K562 (cell line): Measurements from ENCODE around the gene CYLD.

Experiments
- EZH2 ChIP-seq: IDR thresholded peaks from 2 replicates; pipeline ENCODE4 v1.6.1; 2012; ENCODE audit warnings: low read depth, mild to moderate bottlenecking, inconsistent platforms, low read length, borderline replicate concordance
- MAZ ChIP-seq, 2 experiments: fragments of 450-650 bp in 1 of 2; sonication (generic) in 1 of 2; formaldehyde crosslinking; IDR thresholded peaks in 1 of 2; conservative IDR thresholded peaks in 1 of 2; 2 replicates each; pipeline versions ENCODE4 v1.4.0 to v1.5.0; 2020; ENCODE audit warnings: mild to moderate bottlenecking in 1 of 2, missing genetic modification reagents in 1 of 2
- ZSCAN29 ChIP-seq: fragments of 450-650 bp; IDR thresholded peaks from 2 replicates; pipeline ENCODE4 v1.6.1; 2017
- TF ChIP-seq, protein P1 (sequence below): sonication (generic); formaldehyde crosslinking; IDR thresholded peaks from 2 replicates; pipeline ENCODE4 v1.8.0; 2022; ENCODE audit warnings: mild to moderate bottlenecking, low read depth, missing genetic modification reagents
- TF ChIP-seq, protein P2 (sequence below): fragments of 250-450 bp; sonication (Bioruptor Pico); IDR thresholded peaks from 2 replicates; pipeline ENCODE4 v1.8.0; 2021; ENCODE audit warnings: moderate library complexity, mild to moderate bottlenecking, inconsistent platforms
- TF ChIP-seq, protein P3 (sequence below), 3 experiments: IDR thresholded peaks in 2 of 3; conservative IDR thresholded peaks in 1 of 3; 2 replicates each; pipeline ENCODE4 v1.5.1; 2011 to 2012; ENCODE audit warnings: low read length in 3 of 3, mild to moderate bottlenecking in 3 of 3, control low read depth in 2 of 3, improper control_type of control experiment in 1 of 3, inconsistent platforms in 1 of 3, low read depth in 1 of 3, mixed read lengths in 1 of 3, moderate library complexity in 1 of 3; ENCODE audit not compliant: insufficient read depth in 2 of 3
- TF ChIP-seq, protein P4 (sequence below): conservative IDR thresholded peaks from 2 replicates; pipeline ENCODE4 v1.6.1; 2011; ENCODE audit warnings: low read depth, mild to moderate bottlenecking, low read length; ENCODE audit not compliant: control insufficient read depth

DNA sequence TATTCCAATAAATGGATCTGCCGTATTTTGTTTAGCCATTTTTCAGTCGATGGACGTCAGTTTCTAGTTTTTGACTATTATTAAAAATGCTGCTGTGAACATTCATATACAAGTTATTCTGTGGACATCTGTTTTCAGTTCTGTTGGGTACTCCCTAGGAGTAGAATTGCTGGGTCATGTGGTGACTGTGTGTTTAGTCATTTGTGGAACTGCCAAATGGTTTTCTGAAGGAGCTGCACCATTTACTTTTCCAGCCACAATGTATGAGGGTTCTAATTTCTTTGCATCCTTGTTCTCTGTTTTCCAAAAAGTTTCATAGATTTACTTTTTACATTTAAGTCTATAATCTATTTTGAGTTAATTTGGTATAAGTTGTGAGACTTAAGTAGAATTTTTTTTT lies 29.5 kb downstream of the CYLD start:
- TF ChIP-seq, protein P1, sequence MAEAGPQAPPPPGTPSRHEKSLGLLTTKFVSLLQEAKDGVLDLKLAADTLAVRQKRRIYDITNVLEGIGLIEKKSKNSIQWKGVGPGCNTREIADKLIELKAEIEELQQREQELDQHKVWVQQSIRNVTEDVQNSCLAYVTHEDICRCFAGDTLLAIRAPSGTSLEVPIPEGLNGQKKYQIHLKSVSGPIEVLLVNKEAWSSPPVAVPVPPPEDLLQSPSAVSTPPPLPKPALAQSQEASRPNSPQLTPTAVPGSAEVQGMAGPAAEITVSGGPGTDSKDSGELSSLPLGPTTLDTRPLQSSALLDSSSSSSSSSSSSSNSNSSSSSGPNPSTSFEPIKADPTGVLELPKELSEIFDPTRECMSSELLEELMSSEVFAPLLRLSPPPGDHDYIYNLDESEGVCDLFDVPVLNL (CRISPR knock-in tag): no peak
- TF ChIP-seq EZH2 (no peak), MAZ (CRISPR knock-in tag; conservative IDR thresholded peaks at IDR 0.05 in 1 of 2, IDR thresholded peaks at IDR 0.05 in 1 of 2) (no peak), ZSCAN29 (no peak)
- TF ChIP-seq, protein P2, sequence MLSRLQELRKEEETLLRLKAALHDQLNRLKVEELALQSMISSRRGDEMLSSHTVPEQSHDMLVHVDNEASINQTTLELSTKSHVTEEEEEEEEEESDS (CRISPR knock-in tag): no peak
- TF ChIP-seq, protein P3, sequence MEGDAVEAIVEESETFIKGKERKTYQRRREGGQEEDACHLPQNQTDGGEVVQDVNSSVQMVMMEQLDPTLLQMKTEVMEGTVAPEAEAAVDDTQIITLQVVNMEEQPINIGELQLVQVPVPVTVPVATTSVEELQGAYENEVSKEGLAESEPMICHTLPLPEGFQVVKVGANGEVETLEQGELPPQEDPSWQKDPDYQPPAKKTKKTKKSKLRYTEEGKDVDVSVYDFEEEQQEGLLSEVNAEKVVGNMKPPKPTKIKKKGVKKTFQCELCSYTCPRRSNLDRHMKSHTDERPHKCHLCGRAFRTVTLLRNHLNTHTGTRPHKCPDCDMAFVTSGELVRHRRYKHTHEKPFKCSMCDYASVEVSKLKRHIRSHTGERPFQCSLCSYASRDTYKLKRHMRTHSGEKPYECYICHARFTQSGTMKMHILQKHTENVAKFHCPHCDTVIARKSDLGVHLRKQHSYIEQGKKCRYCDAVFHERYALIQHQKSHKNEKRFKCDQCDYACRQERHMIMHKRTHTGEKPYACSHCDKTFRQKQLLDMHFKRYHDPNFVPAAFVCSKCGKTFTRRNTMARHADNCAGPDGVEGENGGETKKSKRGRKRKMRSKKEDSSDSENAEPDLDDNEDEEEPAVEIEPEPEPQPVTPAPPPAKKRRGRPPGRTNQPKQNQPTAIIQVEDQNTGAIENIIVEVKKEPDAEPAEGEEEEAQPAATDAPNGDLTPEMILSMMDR (IDR thresholded peaks at IDR 0.05 in 2 of 3, conservative IDR thresholded peaks at IDR 0.05 in 1 of 3; ENCODE audit: insufficient read depth in 2 of 3, low read depth in 1 of 3, low read length in 3 of 3): no peak
- TF ChIP-seq, protein P4, sequence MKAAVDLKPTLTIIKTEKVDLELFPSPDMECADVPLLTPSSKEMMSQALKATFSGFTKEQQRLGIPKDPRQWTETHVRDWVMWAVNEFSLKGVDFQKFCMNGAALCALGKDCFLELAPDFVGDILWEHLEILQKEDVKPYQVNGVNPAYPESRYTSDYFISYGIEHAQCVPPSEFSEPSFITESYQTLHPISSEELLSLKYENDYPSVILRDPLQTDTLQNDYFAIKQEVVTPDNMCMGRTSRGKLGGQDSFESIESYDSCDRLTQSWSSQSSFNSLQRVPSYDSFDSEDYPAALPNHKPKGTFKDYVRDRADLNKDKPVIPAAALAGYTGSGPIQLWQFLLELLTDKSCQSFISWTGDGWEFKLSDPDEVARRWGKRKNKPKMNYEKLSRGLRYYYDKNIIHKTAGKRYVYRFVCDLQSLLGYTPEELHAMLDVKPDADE: no peak
